ENCODE results near the gene IHH. TPM values are rescaled to one million over a fixed set of nuclear protein-coding genes. Genes with fewer than 3 reads are reported as not detected.

Gene IHH
- total and polyA plus RNA-seq, 9 of the 15 experiments (the other 6 are each of a cell fraction or from before 2014, with no cell fraction given), result 0.07 TPM; not detected in 8

GRCh38 chr2:219086196-219086595 is 25.5 kb upstream of the IHH start:
- no peak for FAIRE-seq
- in situ Hi-C loops (cut with MboI), result no loop called here
- Histone ChIP-seq H3K4me1 (replicated peaks in 1 of 2; ENCODE audit: control insufficient read depth in 2 of 2, insufficient read depth in 2 of 2, low read length in 2 of 2) (0 out of 5 replicates have a peak, but pooled peaks cover 0 to 2% of the 10 kb centered on the region in 2 experiments), H3K9me1 (ENCODE audit: control insufficient read depth, insufficient read depth, low read length) (peaks cover 2% of the 10 kb centered on the region), H3K9me3 (replicated peaks; ENCODE audit: control insufficient read depth, insufficient read depth, low read depth, low read length) (no peaks in the 10 kb centered on the region), H3K4me2 (ENCODE audit: insufficient read depth, low read length) (no peak overlapping the region), H3K9ac (ENCODE audit: insufficient read depth in 1 of 2, low read depth in 2 of 2, low read length in 2 of 2) (no peak overlapping the region), H3K36me3 (ENCODE audit: control insufficient read depth, insufficient read depth, low read length) (no peaks in the 10 kb centered on the region), H2AFZ (ENCODE audit: low read depth, low read length) (no peak overlapping the region), H4K20me1 (replicated peaks; ENCODE audit: control insufficient read depth, insufficient read depth, low read length) (no peaks in the 10 kb centered on the region), H3K79me2 (ENCODE audit: control insufficient read depth, insufficient read depth, low read length) (no peaks in the 10 kb centered on the region), H3K4me3 (no peak overlapping the region), H3K27ac (ENCODE audit: extremely low read depth, low read depth, low read length) (no peak overlapping the region), H3K27me3 (ENCODE audit: control insufficient read depth in 2 of 2, insufficient read depth in 2 of 2, low read length in 2 of 2) (no peaks in the 10 kb centered on the region)
- no peak for DNase-seq (ENCODE audit: extremely low read depth in 1 of 4, low spot score in 3 of 4)
- TF ChIP-seq NCOA2 (IDR thresholded peaks at IDR 0.05; ENCODE audit: partially characterized antibody in 2 of 2), result no peak
- no peak for TF ChIP-seq FOXJ3 (CRISPR knock-in tag; IDR thresholded peaks at IDR 0.05)
- no peak for TF ChIP-seq SIX5 (IDR thresholded peaks at IDR 0.05; ENCODE audit: borderline replicate concordance in 1 of 2, insufficient read depth in 1 of 2, low read depth in 1 of 2, low read length in 2 of 2)
- no peak for TF ChIP-seq NCOR1 (IDR thresholded peaks at IDR 0.05)
- TF ChIP-seq MED1 (CRISPR knock-in tag; IDR thresholded peaks at IDR 0.05; ENCODE audit: borderline replicate concordance), result no peak
- no peak for TF ChIP-seq NR2C2 (CRISPR knock-in tag; IDR thresholded peaks at IDR 0.05)
- TF ChIP-seq NR2C2 (tag; IDR thresholded peaks at IDR 0.05), result no peak
- TF ChIP-seq ZNF24 (IDR thresholded peaks at IDR 0.05), result no peak
- TF ChIP-seq RBFOX2 (IDR thresholded peaks at IDR 0.05; ENCODE audit: low read depth, low read length), result no peak
- no peak for TF ChIP-seq BRD4 (IDR thresholded peaks at IDR 0.05)
- TF ChIP-seq, protein P1, sequence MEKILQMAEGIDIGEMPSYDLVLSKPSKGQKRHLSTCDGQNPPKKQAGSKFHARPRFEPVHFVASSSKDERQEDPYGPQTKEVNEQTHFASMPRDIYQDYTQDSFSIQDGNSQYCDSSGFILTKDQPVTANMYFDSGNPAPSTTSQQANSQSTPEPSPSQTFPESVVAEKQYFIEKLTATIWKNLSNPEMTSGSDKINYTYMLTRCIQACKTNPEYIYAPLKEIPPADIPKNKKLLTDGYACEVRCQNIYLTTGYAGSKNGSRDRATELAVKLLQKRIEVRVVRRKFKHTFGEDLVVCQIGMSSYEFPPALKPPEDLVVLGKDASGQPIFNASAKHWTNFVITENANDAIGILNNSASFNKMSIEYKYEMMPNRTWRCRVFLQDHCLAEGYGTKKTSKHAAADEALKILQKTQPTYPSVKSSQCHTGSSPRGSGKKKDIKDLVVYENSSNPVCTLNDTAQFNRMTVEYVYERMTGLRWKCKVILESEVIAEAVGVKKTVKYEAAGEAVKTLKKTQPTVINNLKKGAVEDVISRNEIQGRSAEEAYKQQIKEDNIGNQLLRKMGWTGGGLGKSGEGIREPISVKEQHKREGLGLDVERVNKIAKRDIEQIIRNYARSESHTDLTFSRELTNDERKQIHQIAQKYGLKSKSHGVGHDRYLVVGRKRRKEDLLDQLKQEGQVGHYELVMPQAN (IDR thresholded peaks at IDR 0.05; ENCODE audit: borderline replicate concordance), result no peak
- BruUV-seq (replicated peaks), result no TSS peak
- no peak for ATAC-seq
- intact Hi-C loops (cut with micrococcal nuclease), result no loop called here
- POLR2A ChIA-PET, result interaction anchor here (1.0 kb wide), 1 partner anchor 23 kb away, joined by 3 read pairs; no protein-coding TSS in a partner anchor
- CTCF ChIA-PET (ENCODE audit: low intra/inter-chr PET ratio), result no interaction called here
